Measurements from ENCODE around the gene ASAP2.

The ASAP2 gene

DNA sequence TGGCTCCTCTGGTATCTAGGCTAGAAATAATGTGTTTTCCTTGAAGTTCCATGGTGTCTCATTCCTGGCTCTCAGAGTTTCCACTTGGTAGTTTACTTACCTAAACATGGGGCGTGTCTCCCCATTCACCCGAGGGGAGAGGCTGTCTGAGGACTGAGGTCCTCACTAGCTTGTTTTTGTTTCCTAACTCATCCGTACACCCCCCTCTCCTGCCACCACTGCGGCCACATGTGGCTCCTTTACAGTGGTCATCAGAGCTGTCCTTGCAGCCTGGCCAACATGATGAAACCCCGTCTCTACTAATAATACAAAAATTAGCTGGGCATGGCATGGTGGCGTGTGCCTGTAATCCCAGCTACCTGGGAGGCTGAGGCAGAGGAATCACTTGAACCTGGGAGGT is 106.0 kb downstream of the ASAP2 start:
- Histone ChIP-seq H3K27ac (ENCODE audit: insufficient read depth, low read length, poor library complexity, severe bottlenecking) (no peak overlapping the region), H3K36me3 (ENCODE audit: control insufficient read depth, insufficient read depth, low read length) (no peaks in the 10 kb centered on the region), H3K27me3 (replicated peaks; ENCODE audit: control insufficient read depth, insufficient read depth, low read length, poor library complexity, severe bottlenecking) (no peaks in the 10 kb centered on the region), H3K4me3 (ENCODE audit: insufficient read depth, low read depth, low read length, poor library complexity, severe bottlenecking) (no peak overlapping the region), H3K9me3 (ENCODE audit: control insufficient read depth, low read length) (no peaks in the 10 kb centered on the region), H3K4me1 (ENCODE audit: control insufficient read depth, insufficient read depth, low read length, poor library complexity, severe bottlenecking) (no peaks in the 10 kb centered on the region)
- DNase-seq: no peak

DNA sequence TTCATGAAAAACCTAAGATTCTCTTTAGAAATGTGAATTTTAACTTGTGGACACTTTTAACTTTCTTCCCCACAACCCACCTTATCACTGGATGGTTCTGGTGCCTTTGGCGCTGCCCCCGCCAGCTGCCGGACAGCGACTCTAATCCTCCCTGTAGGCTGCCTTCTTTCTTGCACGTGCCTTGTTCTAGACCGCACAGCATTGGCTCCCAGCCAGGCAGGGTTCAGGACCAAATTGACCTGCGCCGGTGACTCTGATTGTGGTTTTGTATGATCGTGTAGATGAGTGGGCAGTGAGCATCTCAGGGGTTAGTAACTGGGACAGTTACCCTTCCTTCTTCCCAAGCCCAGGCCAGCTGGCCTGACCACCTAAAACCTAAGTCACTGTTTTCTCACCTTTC is 106.8 kb downstream of the ASAP2 start:
- no peak for DNase-seq
- Histone ChIP-seq H3K4me3 (ENCODE audit: insufficient read depth, low read depth, low read length, poor library complexity, severe bottlenecking) (no peak overlapping the region), H3K36me3 (ENCODE audit: control insufficient read depth, insufficient read depth, low read length) (no peaks in the 10 kb centered on the region), H3K27me3 (replicated peaks; ENCODE audit: control insufficient read depth, insufficient read depth, low read length, poor library complexity, severe bottlenecking) (no peaks in the 10 kb centered on the region), H3K27ac (ENCODE audit: insufficient read depth, low read length, poor library complexity, severe bottlenecking) (no peak overlapping the region), H3K9me3 (ENCODE audit: control insufficient read depth, low read length) (no peaks in the 10 kb centered on the region), H3K4me1 (ENCODE audit: control insufficient read depth, insufficient read depth, low read length, poor library complexity, severe bottlenecking) (no peaks in the 10 kb centered on the region)

DNA sequence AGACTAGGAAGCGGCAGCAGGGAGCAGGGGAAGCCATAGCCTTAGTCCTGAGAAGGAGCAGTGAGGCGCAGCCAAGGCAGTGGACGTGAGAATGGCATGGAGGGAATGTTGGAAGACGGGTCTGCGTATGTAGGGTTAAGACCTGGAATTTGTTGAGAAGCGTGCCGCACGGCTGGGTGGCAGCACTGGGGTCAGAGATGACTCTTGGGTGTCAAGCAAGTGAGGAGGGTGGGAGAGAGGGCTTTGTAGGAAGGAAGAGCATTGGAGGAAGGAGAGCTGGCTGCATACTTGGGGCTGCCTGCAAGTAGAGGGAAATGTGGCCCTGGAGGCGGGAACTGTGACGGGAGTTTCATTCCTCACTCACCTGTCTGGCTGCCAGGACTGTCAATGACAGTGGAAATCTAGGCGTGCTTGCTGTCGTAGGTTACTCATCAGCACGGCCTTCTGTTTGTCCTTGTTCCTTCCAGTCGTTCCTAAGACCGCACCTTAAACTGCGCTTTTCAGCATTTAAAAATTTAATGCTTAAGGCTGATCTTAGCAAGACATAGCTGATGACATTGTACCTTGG is 108.8 kb downstream of the ASAP2 start:
- no peaks in the 10 kb centered on the region for H3K36me3 ChIP-seq (ENCODE audit: control insufficient read depth, insufficient read depth, low read length)
- no peak for DNase-seq
- H3K27me3 ChIP-seq (replicated peaks; ENCODE audit: control insufficient read depth, insufficient read depth, low read length, poor library complexity, severe bottlenecking): no peaks in the 10 kb centered on the region
- H3K4me3 ChIP-seq (ENCODE audit: insufficient read depth, low read depth, low read length, poor library complexity, severe bottlenecking): no peak overlapping the region
- H3K9me3 ChIP-seq (ENCODE audit: control insufficient read depth, low read length): no peaks in the 10 kb centered on the region
- no peak overlapping the region for H3K27ac ChIP-seq (ENCODE audit: insufficient read depth, low read length, poor library complexity, severe bottlenecking)
- no peaks in the 10 kb centered on the region for H3K4me1 ChIP-seq (ENCODE audit: control insufficient read depth, insufficient read depth, low read length, poor library complexity, severe bottlenecking)

DNA sequence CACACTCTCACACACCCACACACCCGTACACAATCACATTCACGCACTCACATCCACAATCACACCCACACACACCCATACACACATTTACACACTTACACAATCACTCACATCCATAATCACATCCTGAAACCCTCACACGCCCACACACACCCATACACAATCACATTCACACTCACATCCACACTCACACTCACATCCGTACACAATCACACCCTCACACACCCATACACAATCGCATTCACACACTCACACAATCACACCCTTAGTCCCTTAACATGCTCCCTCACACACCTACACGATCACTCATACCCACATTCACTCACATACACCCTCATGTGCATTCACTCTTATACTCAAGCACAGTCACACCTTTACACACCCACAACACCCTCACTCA is 110.9 kb downstream of the ASAP2 start:
- no peak overlapping the region for H3K4me3 ChIP-seq (ENCODE audit: insufficient read depth, low read depth, low read length, poor library complexity, severe bottlenecking)
- H3K27ac ChIP-seq (ENCODE audit: insufficient read depth, low read length, poor library complexity, severe bottlenecking): no peak overlapping the region
- H3K4me1 ChIP-seq (ENCODE audit: control insufficient read depth, insufficient read depth, low read length, poor library complexity, severe bottlenecking): no peaks in the 10 kb centered on the region
- no peak for DNase-seq
- no peaks in the 10 kb centered on the region for H3K9me3 ChIP-seq (ENCODE audit: control insufficient read depth, low read length)
- no peaks in the 10 kb centered on the region for H3K27me3 ChIP-seq (replicated peaks; ENCODE audit: control insufficient read depth, insufficient read depth, low read length, poor library complexity, severe bottlenecking)
- H3K36me3 ChIP-seq (ENCODE audit: control insufficient read depth, insufficient read depth, low read length): no peaks in the 10 kb centered on the region

DNA sequence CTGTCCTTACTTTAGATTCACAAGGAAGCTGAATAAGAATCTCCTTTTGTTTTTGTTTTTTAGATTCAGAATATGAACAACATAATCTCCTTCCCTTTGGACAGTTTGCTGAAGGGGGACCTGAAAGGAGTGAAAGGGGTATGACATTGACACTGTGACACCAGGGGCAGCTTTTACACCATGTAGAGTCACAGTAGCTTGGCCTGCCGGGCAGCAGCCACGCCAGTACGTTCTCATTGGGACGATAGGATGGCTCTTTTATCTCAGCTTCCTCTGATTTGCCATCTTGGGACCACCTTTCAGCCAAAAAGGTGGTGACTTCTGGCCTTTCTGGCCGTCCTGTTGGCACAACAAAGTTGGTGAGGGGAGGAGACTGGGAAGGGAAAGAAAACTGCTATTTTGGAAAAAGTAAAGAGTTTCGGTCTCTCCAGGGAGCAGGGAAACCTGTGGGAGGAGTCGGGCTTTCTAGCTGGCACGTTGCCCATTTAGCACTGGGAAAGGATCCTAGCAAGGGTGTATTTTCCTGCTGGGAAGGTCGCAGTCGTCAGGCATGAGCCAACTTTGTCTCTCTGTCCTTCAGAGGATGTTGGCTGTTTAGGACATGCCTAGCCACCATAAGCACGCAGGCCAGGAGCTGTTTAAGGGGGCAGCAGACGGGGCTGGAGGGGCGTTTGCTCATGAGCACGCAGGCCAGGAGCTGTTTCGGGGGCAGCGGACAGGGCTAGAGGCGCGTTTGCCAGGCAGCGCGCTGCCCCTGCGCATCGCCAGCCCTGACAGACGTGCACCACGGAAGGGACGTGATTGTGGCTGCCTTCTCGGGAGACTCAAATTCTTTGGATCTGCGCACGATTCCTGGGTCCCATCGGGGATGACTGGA is 112.1 kb downstream of the ASAP2 start:
- H3K9me3 ChIP-seq (ENCODE audit: control insufficient read depth, low read length): no peaks in the 10 kb centered on the region
- no peak for DNase-seq
- H3K27ac ChIP-seq (ENCODE audit: insufficient read depth, low read length, poor library complexity, severe bottlenecking): no peak overlapping the region
- H3K4me1 ChIP-seq (ENCODE audit: control insufficient read depth, insufficient read depth, low read length, poor library complexity, severe bottlenecking): no peaks in the 10 kb centered on the region
- no peaks in the 10 kb centered on the region for H3K36me3 ChIP-seq (ENCODE audit: control insufficient read depth, insufficient read depth, low read length)
- no peaks in the 10 kb centered on the region for H3K27me3 ChIP-seq (replicated peaks; ENCODE audit: control insufficient read depth, insufficient read depth, low read length, poor library complexity, severe bottlenecking)
- no peak overlapping the region for H3K4me3 ChIP-seq (ENCODE audit: insufficient read depth, low read depth, low read length, poor library complexity, severe bottlenecking)

DNA sequence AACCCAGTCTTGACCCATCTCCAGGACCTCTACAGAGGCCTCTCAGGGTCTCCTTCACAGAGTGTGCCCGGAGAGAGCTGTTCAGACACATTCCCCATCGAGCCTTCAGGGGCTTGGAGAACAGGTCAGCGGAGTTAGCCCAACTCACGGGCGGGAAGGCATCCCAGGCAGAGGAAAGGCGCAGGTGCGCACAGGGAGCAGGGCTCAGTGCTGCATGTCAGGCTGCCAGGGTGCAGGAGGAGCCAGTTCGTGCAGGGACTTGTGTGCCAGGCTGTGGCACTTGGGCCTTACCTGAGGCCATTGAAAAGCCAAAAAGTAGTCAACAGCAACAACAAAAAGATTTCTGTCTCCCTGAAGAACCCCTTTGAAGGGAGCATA is 112.7 kb downstream of the ASAP2 start:
- H3K27ac ChIP-seq (ENCODE audit: insufficient read depth, low read length, poor library complexity, severe bottlenecking): no peak overlapping the region
- no peaks in the 10 kb centered on the region for H3K9me3 ChIP-seq (ENCODE audit: control insufficient read depth, low read length)
- no peak overlapping the region for H3K4me3 ChIP-seq (ENCODE audit: insufficient read depth, low read depth, low read length, poor library complexity, severe bottlenecking)
- H3K27me3 ChIP-seq (replicated peaks; ENCODE audit: control insufficient read depth, insufficient read depth, low read length, poor library complexity, severe bottlenecking): no peaks in the 10 kb centered on the region
- no peaks in the 10 kb centered on the region for H3K36me3 ChIP-seq (ENCODE audit: control insufficient read depth, insufficient read depth, low read length)
- H3K4me1 ChIP-seq (ENCODE audit: control insufficient read depth, insufficient read depth, low read length, poor library complexity, severe bottlenecking): no peaks in the 10 kb centered on the region
- DNase-seq: no peak

DNA sequence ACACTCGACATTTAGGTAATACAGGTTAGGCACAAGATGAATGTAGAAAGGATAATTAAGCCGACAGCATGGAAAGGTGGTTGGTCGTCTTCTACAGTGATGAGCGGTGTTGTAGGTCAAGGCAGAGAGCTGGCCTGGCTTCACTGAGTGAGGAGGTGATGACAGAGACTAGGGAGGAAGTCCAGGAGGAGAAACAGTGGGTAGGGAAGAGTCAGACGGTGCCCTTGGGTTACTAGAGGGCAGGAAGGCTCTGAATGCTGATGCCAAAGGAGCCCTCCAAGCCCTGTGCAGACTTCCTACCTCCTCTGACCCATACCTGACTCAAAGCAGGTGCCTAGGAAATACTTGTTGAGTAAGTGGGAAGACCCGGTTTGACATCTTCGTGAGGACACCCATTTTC is 116.0 kb downstream of the ASAP2 start:
- no peaks in the 10 kb centered on the region for H3K9me3 ChIP-seq (ENCODE audit: control insufficient read depth, low read length)
- H3K4me3 ChIP-seq (ENCODE audit: insufficient read depth, low read depth, low read length, poor library complexity, severe bottlenecking): no peak overlapping the region
- H3K27me3 ChIP-seq (replicated peaks; ENCODE audit: control insufficient read depth, insufficient read depth, low read length, poor library complexity, severe bottlenecking): no peaks in the 10 kb centered on the region
- DNase-seq: no peak
- H3K4me1 ChIP-seq (ENCODE audit: control insufficient read depth, insufficient read depth, low read length, poor library complexity, severe bottlenecking): no peaks in the 10 kb centered on the region
- no peak overlapping the region for H3K27ac ChIP-seq (ENCODE audit: insufficient read depth, low read length, poor library complexity, severe bottlenecking)
- no peaks in the 10 kb centered on the region for H3K36me3 ChIP-seq (ENCODE audit: control insufficient read depth, insufficient read depth, low read length)

DNA sequence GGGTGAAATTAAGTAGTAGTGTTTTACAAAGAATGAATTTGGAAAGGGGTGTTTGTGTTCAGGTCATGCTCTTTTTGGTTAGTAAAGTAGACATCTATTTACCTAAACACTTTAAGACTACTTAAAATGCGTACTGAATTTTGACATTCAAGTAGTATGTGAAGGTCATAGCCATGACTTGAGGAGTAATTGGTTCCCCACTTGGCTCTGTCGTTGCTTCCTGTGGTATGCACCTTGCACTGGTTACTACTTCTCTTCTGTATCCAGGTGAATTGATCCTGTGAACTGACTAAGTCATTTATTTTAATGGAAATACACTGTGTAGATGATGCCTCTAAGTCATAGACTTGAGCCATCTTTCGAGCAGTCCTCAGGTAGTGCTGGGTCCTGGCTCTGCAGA is 118.8 kb downstream of the ASAP2 start:
- H3K36me3 ChIP-seq (ENCODE audit: control insufficient read depth, insufficient read depth, low read length): no peaks in the 10 kb centered on the region

DNA sequence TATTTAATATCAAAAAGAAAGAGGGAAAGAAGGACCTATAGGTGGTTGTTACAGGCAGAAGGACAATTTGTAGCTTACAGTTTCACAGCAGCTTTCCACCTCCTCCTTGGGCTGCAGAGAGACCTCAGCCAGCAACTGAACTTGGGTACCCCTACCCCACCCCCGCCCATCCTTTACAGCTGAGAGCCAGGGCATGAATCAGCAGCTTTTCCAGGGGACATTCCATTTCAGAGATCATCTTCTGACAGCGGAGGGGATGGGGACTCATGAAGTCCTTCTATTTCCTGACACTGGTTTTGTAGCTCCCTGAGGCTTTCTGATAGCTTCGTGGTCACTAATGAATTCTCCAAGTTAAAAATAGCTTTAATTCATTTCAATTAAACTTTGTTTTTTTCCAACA is 120.4 kb downstream of the ASAP2 start:
- no peaks in the 10 kb centered on the region for H3K27me3 ChIP-seq (replicated peaks; ENCODE audit: control insufficient read depth, insufficient read depth, low read length, poor library complexity, severe bottlenecking)
- H3K36me3 ChIP-seq (ENCODE audit: control insufficient read depth, insufficient read depth, low read length): no peaks in the 10 kb centered on the region
- no peak overlapping the region for H3K4me3 ChIP-seq (ENCODE audit: insufficient read depth, low read depth, low read length, poor library complexity, severe bottlenecking)
- no peaks in the 10 kb centered on the region for H3K4me1 ChIP-seq (ENCODE audit: control insufficient read depth, insufficient read depth, low read length, poor library complexity, severe bottlenecking)
- H3K27ac ChIP-seq (ENCODE audit: insufficient read depth, low read length, poor library complexity, severe bottlenecking): no peak overlapping the region
- no peak for DNase-seq
- no peaks in the 10 kb centered on the region for H3K9me3 ChIP-seq (ENCODE audit: control insufficient read depth, low read length)

More for the DNA sequence above, 118.8 kb downstream of the ASAP2 start:
- H3K27me3 ChIP-seq (replicated peaks; ENCODE audit: control insufficient read depth, insufficient read depth, low read length, poor library complexity, severe bottlenecking): no peaks in the 10 kb centered on the region
- no peaks in the 10 kb centered on the region for H3K9me3 ChIP-seq (ENCODE audit: control insufficient read depth, low read length)
- no peak for DNase-seq
- H3K4me1 ChIP-seq (ENCODE audit: control insufficient read depth, insufficient read depth, low read length, poor library complexity, severe bottlenecking): no peaks in the 10 kb centered on the region
- no peak overlapping the region for H3K4me3 ChIP-seq (ENCODE audit: insufficient read depth, low read depth, low read length, poor library complexity, severe bottlenecking)
- H3K27ac ChIP-seq (ENCODE audit: insufficient read depth, low read length, poor library complexity, severe bottlenecking): no peak overlapping the region

DNA sequence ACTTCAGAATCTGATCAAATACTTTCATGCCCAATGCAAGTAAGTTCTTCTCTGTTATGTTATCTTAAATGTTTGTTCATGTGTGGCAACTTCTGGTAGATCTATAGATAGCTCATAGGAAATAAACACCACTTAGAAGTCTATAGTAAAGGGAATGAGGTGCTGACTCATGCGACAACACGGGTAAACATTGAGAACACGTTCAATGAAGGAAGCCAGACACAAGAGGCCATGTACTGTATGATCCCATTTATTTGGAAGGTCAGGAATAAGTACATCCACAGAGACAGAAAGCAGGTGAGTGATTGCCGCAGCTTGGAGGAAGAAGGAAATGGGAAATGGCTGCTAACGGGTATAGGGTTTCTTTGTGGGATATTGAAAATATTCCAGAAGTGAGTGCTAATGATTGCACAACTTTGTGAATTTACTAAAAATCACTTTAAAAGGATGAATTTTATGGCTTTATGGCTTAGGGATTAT is 121.3 kb downstream of the ASAP2 start:
- Histone ChIP-seq H3K36me3 (ENCODE audit: control insufficient read depth, insufficient read depth, low read length) (no peaks in the 10 kb centered on the region), H3K27me3 (replicated peaks; ENCODE audit: control insufficient read depth, insufficient read depth, low read length, poor library complexity, severe bottlenecking) (no peaks in the 10 kb centered on the region), H3K4me1 (ENCODE audit: control insufficient read depth, insufficient read depth, low read length, poor library complexity, severe bottlenecking) (no peaks in the 10 kb centered on the region), H3K4me3 (ENCODE audit: insufficient read depth, low read depth, low read length, poor library complexity, severe bottlenecking) (no peak overlapping the region), H3K9me3 (ENCODE audit: control insufficient read depth, low read length) (no peaks in the 10 kb centered on the region), H3K27ac (ENCODE audit: insufficient read depth, low read length, poor library complexity, severe bottlenecking) (no peak overlapping the region)
- no peak for DNase-seq

Measured in effector memory CD4-positive, alpha-beta T cell (primary cell).